Measurements from ENCODE around the gene NCOA1. TPM values are rescaled to one million over a fixed set of nuclear protein-coding genes. Genes with fewer than 3 reads are reported as not detected.

The NCOA1 gene
- total RNA-seq, 1 donor from 2014 or later, result 75.1 TPM

- Mint-ChIP-seq H3K9me3 (ENCODE audit: unreplicated experiment) (no peaks in the 10 kb centered on the region), H3K36me3 (ENCODE audit: unreplicated experiment) (peaks cover 5% of the 10 kb centered on the region), H3K27ac (ENCODE audit: unreplicated experiment) (no peak overlapping the region), H3K4me3 (ENCODE audit: unreplicated experiment) (no peak overlapping the region), H3K4me1 (ENCODE audit: low read depth, unreplicated experiment) (no peaks in the 10 kb centered on the region), H3K27me3 (ENCODE audit: unreplicated experiment) (peaks cover 4% of the 10 kb centered on the region)
- TF ChIP-seq, protein P1, sequence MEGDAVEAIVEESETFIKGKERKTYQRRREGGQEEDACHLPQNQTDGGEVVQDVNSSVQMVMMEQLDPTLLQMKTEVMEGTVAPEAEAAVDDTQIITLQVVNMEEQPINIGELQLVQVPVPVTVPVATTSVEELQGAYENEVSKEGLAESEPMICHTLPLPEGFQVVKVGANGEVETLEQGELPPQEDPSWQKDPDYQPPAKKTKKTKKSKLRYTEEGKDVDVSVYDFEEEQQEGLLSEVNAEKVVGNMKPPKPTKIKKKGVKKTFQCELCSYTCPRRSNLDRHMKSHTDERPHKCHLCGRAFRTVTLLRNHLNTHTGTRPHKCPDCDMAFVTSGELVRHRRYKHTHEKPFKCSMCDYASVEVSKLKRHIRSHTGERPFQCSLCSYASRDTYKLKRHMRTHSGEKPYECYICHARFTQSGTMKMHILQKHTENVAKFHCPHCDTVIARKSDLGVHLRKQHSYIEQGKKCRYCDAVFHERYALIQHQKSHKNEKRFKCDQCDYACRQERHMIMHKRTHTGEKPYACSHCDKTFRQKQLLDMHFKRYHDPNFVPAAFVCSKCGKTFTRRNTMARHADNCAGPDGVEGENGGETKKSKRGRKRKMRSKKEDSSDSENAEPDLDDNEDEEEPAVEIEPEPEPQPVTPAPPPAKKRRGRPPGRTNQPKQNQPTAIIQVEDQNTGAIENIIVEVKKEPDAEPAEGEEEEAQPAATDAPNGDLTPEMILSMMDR (IDR thresholded peaks at IDR 0.05; ENCODE audit: partially characterized antibody, unreplicated experiment), result no peak
- DNase-seq, result no peak
Observed at GRCh38 chr2:24744356-24744755, 253.3 kb downstream of the NCOA1 start.

- TF ChIP-seq, protein P1 (IDR thresholded peaks at IDR 0.05; ENCODE audit: partially characterized antibody, unreplicated experiment), result no peak
- H3K27me3 Mint-ChIP-seq (ENCODE audit: unreplicated experiment), result peaks cover 4% of the 10 kb centered on the region
- H3K4me1 Mint-ChIP-seq (ENCODE audit: low read depth, unreplicated experiment), result no peaks in the 10 kb centered on the region
- no peaks in the 10 kb centered on the region for H3K9me3 Mint-ChIP-seq (ENCODE audit: unreplicated experiment)
- H3K36me3 Mint-ChIP-seq (ENCODE audit: unreplicated experiment), result peaks cover 5% of the 10 kb centered on the region
- no peak for DNase-seq
- H3K27ac Mint-ChIP-seq (ENCODE audit: unreplicated experiment), result no peak overlapping the region
- no peak overlapping the region for H3K4me3 Mint-ChIP-seq (ENCODE audit: unreplicated experiment)
Observed at GRCh38 chr2:24745825-24746224, 254.8 kb downstream of the NCOA1 start.

DNA sequence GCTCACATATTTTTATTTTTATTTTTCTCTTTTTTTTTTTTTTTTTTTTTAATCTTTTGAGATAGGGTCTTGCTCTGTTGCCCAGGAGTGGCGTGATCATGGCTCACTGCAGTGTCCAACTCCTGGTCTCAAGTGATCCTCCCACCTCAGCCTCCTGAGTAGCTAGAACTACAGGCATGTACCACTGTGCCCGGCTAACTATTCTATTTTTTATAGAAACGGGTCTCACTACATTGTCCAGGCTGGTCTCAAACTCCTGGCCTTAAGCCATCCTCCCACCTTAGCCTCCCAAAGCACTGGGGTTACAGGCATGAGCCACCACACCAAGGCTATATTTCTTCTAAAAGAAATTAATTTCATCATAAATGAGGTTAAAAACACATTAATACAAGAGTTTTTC, 256.2 kb downstream of the NCOA1 start:
- no peaks in the 10 kb centered on the region for H3K9me3 Mint-ChIP-seq (ENCODE audit: unreplicated experiment)
- H3K4me3 Mint-ChIP-seq (ENCODE audit: unreplicated experiment), result no peak overlapping the region
- H3K27me3 Mint-ChIP-seq (ENCODE audit: unreplicated experiment), result peaks cover 4% of the 10 kb centered on the region
- no peaks in the 10 kb centered on the region for H3K4me1 Mint-ChIP-seq (ENCODE audit: low read depth, unreplicated experiment)
- no peak for DNase-seq
- no peak overlapping the region for H3K27ac Mint-ChIP-seq (ENCODE audit: unreplicated experiment)
- peaks cover 5% of the 10 kb centered on the region for H3K36me3 Mint-ChIP-seq (ENCODE audit: unreplicated experiment)
- TF ChIP-seq, protein P1 (IDR thresholded peaks at IDR 0.05; ENCODE audit: partially characterized antibody, unreplicated experiment), result no peak

DNA sequence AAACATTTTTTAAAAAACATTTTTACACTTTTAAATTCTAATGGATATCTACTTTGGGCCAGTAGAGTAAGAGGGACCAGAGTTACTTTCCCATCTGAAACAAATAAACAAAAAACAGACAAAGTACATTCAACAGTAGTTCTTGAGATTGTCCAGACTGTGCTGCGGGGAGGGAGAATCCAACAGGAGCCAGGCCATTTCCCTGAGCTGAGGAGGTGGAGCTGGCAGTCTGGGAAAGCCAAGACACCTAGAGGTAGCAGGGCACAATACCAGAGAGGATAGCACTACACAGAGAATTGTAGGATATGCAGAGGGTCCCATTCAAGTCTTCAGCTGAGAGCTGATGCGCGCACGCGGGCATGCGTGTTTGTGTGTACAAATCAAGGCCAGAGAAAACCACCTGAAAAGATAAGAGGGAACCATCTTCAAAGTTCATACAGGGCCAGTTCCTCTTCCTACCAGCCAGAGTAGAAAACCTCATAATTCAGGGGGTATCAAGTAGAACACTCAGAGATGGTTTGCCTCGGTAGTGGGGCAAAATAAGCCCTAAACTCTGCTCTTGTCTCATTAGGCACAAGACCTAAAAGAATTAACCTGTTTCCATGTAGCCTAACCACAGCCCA, 258.1 kb downstream of the NCOA1 start:
- Mint-ChIP-seq H3K4me1 (ENCODE audit: low read depth, unreplicated experiment) (no peaks in the 10 kb centered on the region), H3K9me3 (ENCODE audit: unreplicated experiment) (no peaks in the 10 kb centered on the region), H3K27me3 (ENCODE audit: unreplicated experiment) (peaks cover 4% of the 10 kb centered on the region), H3K36me3 (ENCODE audit: unreplicated experiment) (peaks cover 5% of the 10 kb centered on the region), H3K4me3 (ENCODE audit: unreplicated experiment) (no peak overlapping the region), H3K27ac (ENCODE audit: unreplicated experiment) (no peak overlapping the region)
- no peak for DNase-seq
- TF ChIP-seq, protein P1 (IDR thresholded peaks at IDR 0.05; ENCODE audit: partially characterized antibody, unreplicated experiment), result no peak

DNA sequence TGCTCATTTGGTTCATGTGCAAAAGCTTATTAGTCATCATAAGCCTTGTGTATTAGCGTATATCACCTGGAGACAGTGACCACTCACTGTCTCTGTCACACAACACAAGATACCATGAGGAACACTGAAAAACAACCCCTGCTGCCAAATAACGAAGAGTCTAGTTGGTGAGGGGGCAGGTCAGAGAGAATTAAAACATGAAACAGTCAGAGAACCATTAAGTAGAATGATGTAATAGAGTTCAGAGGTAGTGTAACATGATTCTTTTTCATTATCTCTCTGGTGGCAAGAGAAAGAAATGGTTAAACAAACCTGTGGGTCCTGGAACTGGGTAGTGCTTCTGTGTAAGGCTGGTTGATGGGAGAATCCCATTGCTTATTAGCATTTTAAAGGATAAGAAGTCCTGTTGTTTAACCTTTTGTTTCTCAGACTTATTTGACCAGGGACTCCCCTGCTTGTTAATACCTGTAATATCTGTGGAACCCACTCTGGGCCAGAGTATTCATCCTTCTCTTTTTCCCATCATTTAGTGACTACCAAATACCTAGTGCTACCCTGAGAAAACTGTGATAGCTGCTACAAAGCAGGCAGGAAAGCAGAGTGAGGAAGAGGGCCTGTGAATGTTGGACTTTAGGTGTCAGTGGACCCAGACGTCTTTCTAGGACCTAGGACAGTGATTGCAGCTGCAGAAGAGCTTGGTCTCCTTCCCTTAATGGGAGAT, 264.1 kb downstream of the NCOA1 start:
- DNase-seq, result no peak
- no peaks in the 10 kb centered on the region for H3K9me3 Mint-ChIP-seq (ENCODE audit: unreplicated experiment)
- H3K27me3 Mint-ChIP-seq (ENCODE audit: unreplicated experiment), result no peaks in the 10 kb centered on the region
- no peak overlapping the region for H3K4me3 Mint-ChIP-seq (ENCODE audit: unreplicated experiment)
- H3K4me1 Mint-ChIP-seq (ENCODE audit: low read depth, unreplicated experiment), result no peaks in the 10 kb centered on the region
- TF ChIP-seq, protein P1 (IDR thresholded peaks at IDR 0.05; ENCODE audit: partially characterized antibody, unreplicated experiment), result no peak
- H3K36me3 Mint-ChIP-seq (ENCODE audit: unreplicated experiment), result peaks cover 4% of the 10 kb centered on the region
- no peak overlapping the region for H3K27ac Mint-ChIP-seq (ENCODE audit: unreplicated experiment)
